Tibial nerve (tissue), 4 donors: ENCODE data around the gene ALDH4A1. TPM values are rescaled to one million over a fixed set of nuclear protein-coding genes. Genes with fewer than 3 reads are reported as not detected.

Experiments used
- DNase-seq, 2 donors: peaks; one replicate each; pipeline ENCODE4 v3.0.0-alpha.2; 2019; ENCODE audit warnings: low spot score in 2 of 2
- H3K27ac ChIP-seq, 4 donors: fragments of 200-600 bp; sonication (generic) in 3 of 4; one replicate each; pipeline ENCODE4 v1.5.1; 2017 to 2019; ENCODE audit warnings: mild to moderate bottlenecking in 1 of 4
- H3K27me3 ChIP-seq, 2 donors: fragments of 200-600 bp; sonication (generic) in 1 of 2; one replicate each; pipeline versions ENCODE4 v1.5.1 to v1.6.0; 2017 to 2019
- H3K36me3 ChIP-seq, 3 donors: fragments of 200-600 bp; sonication (generic); one replicate each; pipeline ENCODE4 v1.5.1; 2018 to 2019
- H3K4me1 ChIP-seq, 4 donors: fragments of 200-600 bp; sonication (generic) in 3 of 4; one replicate each; pipeline ENCODE4 v1.5.1; 2017 to 2019
- H3K4me3 ChIP-seq, 4 donors: fragments of 200-600 bp; sonication (generic) in 3 of 4; one replicate each; pipeline ENCODE4 v1.5.1; 2017 to 2019; ENCODE audit warnings: mild to moderate bottlenecking in 1 of 4, moderate library complexity in 1 of 4
- H3K9me3 ChIP-seq, 4 donors: fragments of 200-600 bp; sonication (generic) in 3 of 4; one replicate each; pipeline ENCODE4 v1.5.1; 2017 to 2019
- CTCF ChIP-seq, 5 experiments: fragments of 200-600 bp in 3 of 5; fragments of 450-650 bp in 2 of 5; sonication (generic) in 3 of 5; IDR thresholded peaks; one replicate each; pipeline ENCODE4 v1.5.1; 2016 to 2019; ENCODE audit warnings: antibody characterized with exemption in 5 of 5, mild to moderate bottlenecking in 3 of 5, moderate library complexity in 2 of 5
- EP300 ChIP-seq, 2 donors: sonication (generic); formaldehyde crosslinking; IDR thresholded peaks; one replicate each; pipeline ENCODE4 v1.6.1; 2017; ENCODE audit warnings: antibody characterized with exemption in 2 of 2, mild to moderate bottlenecking in 1 of 2
- POLR2A ChIP-seq, 2 donors: fragments of 450-650 bp; IDR thresholded peaks; one replicate each; pipeline ENCODE4 v1.6.1; 2017; ENCODE audit warnings: antibody characterized with exemption in 2 of 2, mild to moderate bottlenecking in 2 of 2, moderate library complexity in 2 of 2
- WGBS, 2 donors: methylation state at CpG; one replicate each; pipeline ENCODE4 v1.1.5; 2018; 5-methylcytosine and 5-hydroxymethylcytosine counted together
- total RNA-seq, 4 donors: library from RNA; depleted of rRNA; stranded (reverse); fragments of >200 nt; gene quantifications; one replicate each; pipeline ENCODE4 v1.1.0, GENCODE V29; 2016

Gene ALDH4A1
- total RNA-seq, 4 donors from 2014 or later = 31.2 to 42.0 (median 35.3) TPM

GRCh38 chr1:18949686-18950400 lies 47.5 kb upstream of the ALDH4A1 start:
- peaks cover 0 to 66% (median 58%) of the 10 kb centered on the region in 4 donors for H3K4me1 ChIP-seq
- no peaks in the 10 kb centered on the region for H3K27me3 ChIP-seq
- H3K27ac ChIP-seq = peak overlapping the region; percentile 14 to 90 (median 82)
- DNase-seq = no peak
- no peaks in the 10 kb centered on the region for H3K36me3 ChIP-seq
- 2 to 7% methylated on average over 21 to 22 of the region's 22 CpGs for WGBS, 2 donors
- no peaks in the 10 kb centered on the region for H3K9me3 ChIP-seq
- H3K4me3 ChIP-seq = peak overlapping the region; percentile 2 to 45 (median 32)
- peak in 3 of 5 experiments; percentile 5 to 36 (median 12) for TF ChIP-seq CTCF (IDR thresholded peaks at IDR 0.05)
- TF ChIP-seq POLR2A (IDR thresholded peaks at IDR 0.05) = no peak

- 44 to 49% methylated on average over 10 to 22 of the region's 23 CpGs for WGBS, 2 donors
- TF ChIP-seq POLR2A (IDR thresholded peaks at IDR 0.05) = no peak
- H3K36me3 ChIP-seq = no peaks in the 10 kb centered on the region
- no peak for DNase-seq
- H3K27me3 ChIP-seq = no peaks in the 10 kb centered on the region
- H3K27ac ChIP-seq = peak overlapping the region in 3 of 4 donors; percentile 76 to 90 (median 88)
- H3K9me3 ChIP-seq = no peaks in the 10 kb centered on the region
- peaks cover 0 to 64% (median 57%) of the 10 kb centered on the region in 4 donors for H3K4me1 ChIP-seq
- peak overlapping the region in 2 of 4 donors; percentile 30 to 45 for H3K4me3 ChIP-seq
These were observed 46.7 kb upstream of the ALDH4A1 start for GRCh38 chr1:18948913-18949685.

GRCh38 chr1:18948048-18948912 lies 45.9 kb upstream of the ALDH4A1 start:
- 48 to 56% methylated on average over 13 to 15 of the region's 15 CpGs for WGBS, 2 donors
- no peak for TF ChIP-seq POLR2A (IDR thresholded peaks at IDR 0.05)
- no peak for TF ChIP-seq CTCF (IDR thresholded peaks at IDR 0.05)
- peak in 1 of 2 donors; percentile 44 for TF ChIP-seq EP300 (IDR thresholded peaks at IDR 0.05)
- Histone ChIP-seq H3K27me3 (no peaks in the 10 kb centered on the region), H3K4me3 (no peak overlapping the region), H3K36me3 (no peaks in the 10 kb centered on the region), H3K9me3 (no peaks in the 10 kb centered on the region), H3K4me1 (peaks cover 0 to 58% (median 54%) of the 10 kb centered on the region in 4 donors), H3K27ac (peak overlapping the region in 2 of 4 donors; percentile 88 to 90)
- DNase-seq = no peak

- Histone ChIP-seq H3K4me1 (peaks cover 0 to 56% (median 54%) of the 10 kb centered on the region in 4 donors), H3K27ac (peak overlapping the region in 2 of 4 donors; percentile 88 to 90)
These were observed 45.2 kb upstream of the ALDH4A1 start for GRCh38 chr1:18947570-18947969.

More at GRCh38 chr1:18947570-18947969, 45.2 kb upstream of the ALDH4A1 start:
- Histone ChIP-seq H3K4me3 (no peak overlapping the region), H3K36me3 (no peaks in the 10 kb centered on the region), H3K9me3 (no peaks in the 10 kb centered on the region), H3K27me3 (no peaks in the 10 kb centered on the region)
- no peak for DNase-seq
- 85 to 87% methylated on average over 9 of the region's 9 CpGs for WGBS, 2 donors
- TF ChIP-seq EP300 (IDR thresholded peaks at IDR 0.05) (no peak), POLR2A (IDR thresholded peaks at IDR 0.05) (no peak), CTCF (IDR thresholded peaks at IDR 0.05) (no peak)
